GM18502 (cell line): ENCODE measurements around the gene PRTFDC1.
"Not testable (repeated sequence)": the region's sequence is repeated elsewhere in the genome, so short reads cannot be mapped to it uniquely, and the experiment has no call there.

Experiments
- ATAC-seq: cut with Tn5 transposase; IDR thresholded peaks from one replicate; pipeline ENCODE4 v1.9.1; 2021; ENCODE audit warnings: mild to moderate bottlenecking; ENCODE audit not compliant: unreplicated experiment, poor library complexity

PRTFDC1 gene

GRCh38 chr10:24966962-24967481, 14.6 kb upstream of the PRTFDC1 start:
- ATAC-seq: no peak

DNA sequence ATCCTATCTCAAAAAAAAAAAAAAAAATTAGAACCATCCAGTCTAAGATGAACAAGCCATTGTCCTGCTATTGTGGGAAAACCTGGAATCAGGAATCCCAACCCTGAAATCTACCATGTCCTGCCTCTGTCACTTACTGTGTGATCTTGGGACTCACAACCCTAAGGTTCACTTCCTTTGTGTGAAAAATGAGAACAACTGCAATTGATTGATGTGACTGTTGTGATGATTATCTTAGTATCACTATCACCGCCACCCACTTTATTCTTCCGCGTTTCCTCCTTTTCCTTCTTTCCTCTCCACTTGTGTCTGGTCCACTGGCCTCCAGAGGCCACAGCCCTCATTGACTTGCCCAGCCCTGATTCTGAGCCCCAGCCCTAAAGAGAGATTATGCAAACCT, 12.6 kb upstream of the PRTFDC1 start:
- no peak for ATAC-seq

DNA sequence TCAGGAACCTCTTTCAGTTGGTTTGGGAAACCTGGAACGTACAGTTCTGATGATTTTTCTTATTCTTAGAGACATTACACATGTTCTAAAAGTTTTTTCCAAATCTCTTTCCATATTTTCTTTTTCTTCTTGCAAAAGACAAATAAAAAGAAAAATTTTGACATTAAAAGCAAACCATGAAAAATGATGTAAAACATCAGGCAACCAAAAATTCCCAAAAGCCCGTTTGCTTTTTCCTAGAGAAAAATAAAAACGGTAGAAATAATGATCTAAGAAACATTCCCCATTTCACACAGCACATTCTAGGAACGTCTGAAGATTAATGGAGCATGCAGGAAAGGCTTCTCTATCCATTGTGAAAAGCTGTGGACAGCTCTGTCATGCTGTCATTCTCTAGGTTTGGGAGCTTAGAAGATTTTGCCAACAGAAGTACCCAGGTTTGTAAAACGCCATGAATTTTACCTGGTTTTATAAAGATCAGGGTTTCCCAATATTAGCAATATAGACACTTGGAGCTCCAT, 11.2 kb upstream of the PRTFDC1 start:
- no peak for ATAC-seq

GRCh38 chr10:24962995-24963394, 10.6 kb upstream of the PRTFDC1 start:
- ATAC-seq: no peak

- no peak for ATAC-seq
Measured at GRCh38 chr10:24961582-24961981, 9.2 kb upstream of the PRTFDC1 start.

- no peak for ATAC-seq
Measured at GRCh38 chr10:24959382-24959730, 7.0 kb upstream of the PRTFDC1 start.

DNA sequence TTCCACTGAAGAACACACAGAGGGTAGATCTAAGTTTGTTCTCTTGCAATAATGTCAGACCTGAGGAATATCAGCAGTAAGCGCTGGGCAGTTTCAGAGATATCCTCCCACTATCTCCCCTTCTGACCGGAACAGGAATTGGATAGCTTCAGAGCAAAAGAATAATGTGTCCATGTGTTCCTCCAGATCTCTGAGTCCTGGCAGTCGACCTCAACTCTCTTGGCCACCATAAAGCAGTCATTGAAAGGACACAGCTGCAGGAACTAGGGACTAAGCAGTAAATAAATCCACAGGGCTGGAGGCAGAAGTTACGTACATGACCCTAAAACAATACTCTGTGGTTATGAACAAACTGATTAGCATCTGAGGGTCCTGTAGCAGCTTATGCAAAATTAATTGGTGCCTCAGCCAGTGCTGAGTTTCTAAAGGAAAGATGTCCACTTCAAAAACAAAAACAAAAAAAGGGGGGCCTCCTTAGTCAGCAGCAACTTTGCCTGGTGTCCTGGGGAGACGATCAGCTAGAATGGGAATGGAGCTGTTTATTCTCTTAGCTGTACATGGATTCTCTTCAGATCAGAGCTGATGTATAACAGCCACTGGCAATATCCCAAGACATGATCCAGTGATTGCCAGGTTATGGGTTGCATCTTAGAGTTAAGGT, 6.4 kb upstream of the PRTFDC1 start:
- no peak for ATAC-seq

- no peak for ATAC-seq
Measured at GRCh38 chr10:24958091-24958720, 5.8 kb upstream of the PRTFDC1 start.

DNA sequence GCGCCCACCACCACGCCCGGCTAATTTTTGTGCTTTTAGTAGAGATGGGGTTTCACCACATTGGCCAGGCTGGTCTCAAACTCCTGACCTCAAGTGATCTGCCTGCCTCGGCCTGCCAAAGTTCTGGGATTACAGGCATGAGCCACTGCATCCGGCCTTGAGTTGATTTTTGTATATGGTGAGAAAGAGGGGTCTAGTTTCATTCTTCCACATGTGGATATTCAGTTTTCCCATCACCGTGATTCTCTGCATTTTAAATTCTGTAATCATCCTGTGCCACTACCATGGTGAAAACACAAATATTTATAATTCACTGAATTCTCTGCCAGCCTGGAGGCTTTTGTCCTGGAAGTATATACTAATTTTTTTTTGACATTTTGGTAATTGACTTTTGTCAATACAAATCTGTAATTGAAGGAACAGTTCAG, 5.2 kb upstream of the PRTFDC1 start:
- ATAC-seq: not testable (repeated sequence)

GRCh38 chr10:24953675-24954074, 1.3 kb upstream of the PRTFDC1 start:
- no peak for ATAC-seq

- peak; percentile 70 for ATAC-seq
Measured at GRCh38 chr10:24952707-24953645, 570 bp upstream of the PRTFDC1 start.

DNA sequence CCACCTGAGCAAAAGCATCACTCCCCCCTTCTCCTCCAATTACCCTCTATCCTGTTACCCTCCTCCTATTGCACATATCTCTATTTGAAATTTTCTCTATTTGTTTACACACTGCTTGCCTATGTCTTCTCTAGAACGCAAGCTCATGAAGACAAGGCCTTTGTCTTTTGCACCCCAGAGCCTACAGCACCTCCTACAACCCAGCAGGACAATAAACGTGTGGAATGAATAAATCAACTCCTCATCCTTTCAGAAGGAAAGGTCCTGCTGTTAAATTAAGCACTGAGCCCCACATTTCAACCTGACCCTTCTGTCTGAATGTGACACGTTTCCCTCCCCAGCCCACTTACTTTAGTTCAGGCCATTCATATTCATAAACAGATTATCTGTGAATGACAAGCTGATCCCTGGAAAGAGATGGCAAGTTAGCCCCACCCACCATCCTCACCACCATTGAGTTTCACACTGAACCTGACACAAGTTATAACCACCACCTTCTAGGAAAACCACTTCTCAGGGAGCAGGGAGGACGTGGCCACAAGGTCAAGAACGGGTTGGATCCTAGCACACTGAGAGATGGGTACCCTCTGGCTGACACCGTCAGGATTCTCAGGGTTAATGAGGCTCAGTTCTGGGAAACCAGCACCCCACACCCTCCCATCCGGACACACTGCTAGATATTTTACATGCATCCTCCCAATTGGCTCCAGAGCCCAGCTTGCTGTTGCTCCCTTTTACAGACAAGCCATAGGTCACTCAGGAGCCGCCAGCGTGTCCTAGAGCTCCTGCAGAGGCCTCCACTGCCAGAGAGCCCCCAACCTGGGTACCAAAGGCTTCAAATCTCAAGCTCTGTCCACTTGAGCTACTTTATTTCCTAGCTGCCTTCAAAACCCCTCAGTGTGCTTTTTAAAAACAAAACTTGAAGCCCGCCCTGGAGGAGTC, 934 bp downstream of the PRTFDC1 start:
- ATAC-seq: peak; percentile 15

- ATAC-seq: no peak
Measured at GRCh38 chr10:24950439-24950838, 2.0 kb downstream of the PRTFDC1 start.

GRCh38 chr10:24949616-24950015, 2.8 kb downstream of the PRTFDC1 start:
- no peak for ATAC-seq

- ATAC-seq: peak; percentile 78
Measured at GRCh38 chr10:24947304-24948097, 4.9 kb downstream of the PRTFDC1 start.

DNA sequence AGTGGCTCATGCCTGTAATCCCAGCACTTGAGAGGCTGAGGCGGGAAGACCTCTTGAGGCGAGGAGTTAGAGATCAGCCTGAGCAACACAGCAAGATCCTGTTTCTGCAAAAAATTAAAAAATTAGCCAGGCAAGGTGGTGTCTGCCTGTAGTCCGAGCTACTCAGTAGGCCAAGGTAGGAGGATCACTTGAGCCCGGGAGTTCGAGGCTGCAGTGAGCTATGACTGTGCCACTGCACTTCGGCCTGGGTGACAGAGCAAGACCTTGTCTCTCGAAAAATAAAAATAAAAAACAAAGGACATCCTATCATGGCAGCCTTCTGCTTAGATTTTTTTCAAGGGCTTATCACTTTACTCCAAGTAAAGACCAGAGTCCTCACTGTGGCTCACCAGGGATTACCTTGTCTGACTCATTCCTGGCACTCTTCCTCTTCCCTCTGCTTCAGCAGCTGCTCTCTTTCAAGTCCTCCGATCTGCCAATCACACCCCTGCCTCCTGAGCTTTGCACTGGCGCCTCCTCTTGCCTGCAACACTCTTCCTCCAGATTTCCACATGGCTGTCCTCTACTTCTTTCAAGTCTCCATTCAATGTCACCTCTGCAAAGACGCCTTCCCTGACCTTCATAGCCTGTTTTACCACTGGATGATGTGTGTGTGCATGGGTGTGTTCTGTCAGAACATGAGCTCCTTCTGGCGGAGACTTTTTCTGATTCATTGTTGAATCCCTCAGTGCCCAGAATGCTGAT, 7.7 kb downstream of the PRTFDC1 start:
- ATAC-seq: no peak

DNA sequence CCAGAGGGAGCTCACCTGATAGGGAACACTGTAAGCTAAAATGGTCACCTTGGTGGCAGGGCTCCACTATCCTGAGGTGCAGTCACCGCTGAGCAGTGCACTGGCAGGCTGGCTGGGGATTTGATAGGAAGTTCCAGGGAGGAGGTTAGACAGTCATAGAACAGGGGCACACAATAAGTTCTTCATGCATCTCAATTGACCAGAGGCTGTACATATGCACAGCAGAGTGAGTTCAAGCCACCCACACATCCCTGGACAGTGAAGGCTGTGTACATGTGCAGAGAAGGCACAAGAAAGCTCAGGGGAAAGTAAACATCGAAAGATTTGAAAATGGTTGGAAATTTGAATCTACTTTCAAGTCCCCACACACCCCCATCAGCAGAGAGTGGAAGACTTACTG, 13.9 kb downstream of the PRTFDC1 start:
- ATAC-seq: no peak

DNA sequence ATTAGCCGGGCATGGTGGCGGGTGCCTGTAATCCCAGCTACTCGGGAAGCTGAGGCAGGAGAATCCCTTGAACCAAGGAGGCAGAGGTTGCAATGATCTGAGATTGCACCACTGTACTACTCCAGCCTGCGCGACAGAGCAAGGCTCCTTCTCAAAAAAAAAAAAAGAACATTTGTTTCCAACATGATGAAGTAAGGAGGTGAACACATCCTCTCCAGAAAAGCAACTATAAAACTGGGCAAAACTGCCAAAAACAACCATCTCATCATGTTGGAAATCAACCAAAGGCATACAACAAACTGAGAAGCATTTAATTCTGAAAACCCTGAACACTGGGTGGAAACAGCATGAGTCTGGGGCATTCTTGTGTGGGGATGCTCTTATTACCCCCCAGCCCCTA, 14.3 kb downstream of the PRTFDC1 start:
- ATAC-seq: no peak
